ENCODE measurements around the gene HOOK1.
"Not testable (repeated sequence)": the region's sequence is repeated elsewhere in the genome, so short reads cannot be mapped to it uniquely, and the experiment has no call there.

HOOK1 gene

DNA sequence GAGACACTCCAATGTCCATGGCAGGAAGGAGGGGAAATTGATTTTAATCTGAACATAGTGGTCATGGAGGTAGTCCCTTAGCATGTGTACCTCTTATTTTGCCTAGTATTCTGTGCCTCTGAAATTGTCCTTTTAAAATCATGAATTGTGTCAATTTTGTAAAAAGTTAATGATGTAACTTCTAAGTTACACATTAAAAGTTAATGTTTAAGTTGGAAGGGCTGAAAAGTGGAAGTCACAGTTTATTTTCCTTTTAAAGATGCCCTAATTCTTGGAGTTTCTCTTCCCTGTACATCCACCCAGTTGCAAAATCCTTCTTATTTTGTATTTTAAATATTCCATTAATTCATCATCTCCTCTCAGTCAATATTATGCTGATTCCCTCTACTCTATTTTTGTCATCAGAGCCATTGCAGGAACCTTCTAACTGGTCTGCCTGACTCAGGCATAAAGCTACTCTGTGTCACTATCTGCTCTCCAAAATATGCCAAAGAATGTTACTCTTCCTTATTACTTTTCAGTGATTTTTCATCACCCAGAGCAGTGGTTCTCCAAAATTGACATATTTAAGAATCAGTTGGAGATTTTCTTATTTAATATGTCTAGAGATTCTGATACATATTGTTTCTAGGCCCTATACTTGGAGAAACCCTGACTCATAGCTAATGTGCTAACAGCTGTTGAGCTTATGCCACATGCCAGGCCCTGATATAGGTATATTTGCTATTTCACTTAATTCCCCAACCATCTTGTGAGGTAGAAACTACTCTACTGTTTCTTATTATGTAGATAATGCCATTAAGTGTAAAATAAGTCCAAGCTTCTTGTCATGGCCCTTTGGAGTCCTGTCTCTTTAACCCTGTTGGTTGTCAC, 5.1 kb downstream of the HOOK1 start:
- no peak for DNase-seq (ENCODE audit: low read depth in 2 of 2)

DNA sequence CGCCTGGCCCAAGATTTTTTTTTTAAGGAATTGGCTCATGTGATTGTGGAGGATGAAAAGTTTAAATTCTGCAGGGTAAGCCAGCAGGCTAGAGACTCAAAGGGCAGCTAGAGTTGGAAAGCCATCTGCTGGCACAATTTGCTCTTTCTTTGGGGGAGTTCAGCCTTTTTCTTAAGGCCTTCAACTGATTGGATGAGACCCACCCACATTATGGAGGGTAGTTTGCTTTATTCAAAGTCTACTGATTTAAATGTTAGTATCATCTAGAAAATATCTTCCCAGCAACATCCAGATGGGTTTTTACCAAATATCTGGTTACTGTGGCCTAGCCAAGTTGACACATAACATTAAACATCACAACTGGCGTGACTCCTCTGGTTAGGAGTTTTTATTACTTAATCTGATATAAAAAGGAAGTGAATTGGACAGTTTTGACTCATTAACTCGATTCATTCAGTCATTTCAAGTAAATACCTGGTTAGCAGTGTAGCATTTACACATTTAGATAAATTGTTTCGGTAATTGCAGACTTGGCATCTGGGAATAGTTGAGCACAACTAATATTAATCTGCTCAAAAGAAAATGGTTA, 12.4 kb downstream of the HOOK1 start:
- no peak for DNase-seq (ENCODE audit: low read depth in 2 of 2)

DNA sequence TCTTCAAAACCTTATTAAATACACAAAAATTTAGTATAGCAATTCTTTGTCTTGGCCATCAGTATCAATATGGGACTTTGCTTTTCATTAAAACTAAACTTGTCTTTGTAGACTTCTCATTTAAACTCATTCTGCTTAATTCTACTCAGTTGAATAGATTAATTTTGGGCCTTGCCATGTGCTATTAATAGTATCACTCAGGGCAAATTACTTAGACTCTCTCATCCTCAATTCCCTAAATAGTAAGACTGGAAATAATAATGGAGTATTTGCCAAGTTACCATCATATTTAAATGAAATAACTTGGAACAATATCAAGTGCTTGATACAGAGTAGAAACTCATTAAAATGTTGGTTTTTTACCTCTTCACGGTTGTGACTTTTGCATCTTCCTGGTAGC, 13.4 kb downstream of the HOOK1 start:
- DNase-seq (ENCODE audit: low read depth in 2 of 2): no peak

- no peak for DNase-seq (ENCODE audit: low read depth in 2 of 2)
Observed at GRCh38 chr1:59831529-59831928, 16.8 kb downstream of the HOOK1 start.

DNA sequence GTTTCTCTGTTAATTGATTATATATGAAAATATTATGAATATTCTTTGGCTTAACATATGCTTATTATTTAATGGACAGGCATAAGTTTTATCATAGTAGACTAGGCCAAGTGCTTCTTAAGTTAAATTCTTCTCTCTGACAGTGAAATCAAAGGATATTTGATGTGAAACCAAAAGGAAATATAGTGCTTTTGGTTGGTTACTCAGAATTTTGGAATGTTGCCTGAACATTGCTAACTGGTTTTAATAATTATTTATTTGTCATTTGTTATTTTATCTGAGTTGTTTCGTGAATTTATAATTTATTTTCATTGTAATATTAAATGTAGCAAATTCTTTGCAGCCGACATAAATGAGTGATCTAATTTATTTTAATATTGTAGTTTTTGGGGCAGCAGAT, 18.3 kb downstream of the HOOK1 start:
- DNase-seq (ENCODE audit: low read depth in 2 of 2): no peak

- DNase-seq (ENCODE audit: low read depth in 2 of 2): no peak
Observed at GRCh38 chr1:59833991-59834390, 19.2 kb downstream of the HOOK1 start.

GRCh38 chr1:59837857-59838256, 23.1 kb downstream of the HOOK1 start:
- DNase-seq (ENCODE audit: low read depth in 2 of 2): not testable (repeated sequence)

DNA sequence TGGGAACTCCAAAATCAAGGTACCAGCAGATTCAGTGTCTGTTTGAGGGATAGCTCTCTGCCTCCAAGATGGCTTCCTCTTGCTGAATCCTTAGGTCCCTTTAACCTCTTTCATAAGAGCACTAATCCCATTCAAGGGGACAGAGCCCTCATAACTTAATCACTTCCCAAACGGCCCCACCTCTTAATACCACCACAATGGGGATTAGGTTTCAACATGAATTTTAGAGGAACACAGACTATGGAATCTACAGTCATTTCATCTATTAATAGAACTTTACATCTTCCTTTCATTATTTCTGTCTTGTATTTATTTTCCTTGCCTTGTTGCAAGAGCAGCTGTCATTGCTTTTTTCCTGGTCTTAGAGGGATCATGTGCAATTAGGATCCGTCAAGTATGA, 30.3 kb downstream of the HOOK1 start:
- DNase-seq (ENCODE audit: low read depth in 2 of 2): no peak

- no peak for DNase-seq (ENCODE audit: low read depth in 2 of 2)
Observed at GRCh38 chr1:59846209-59846894, 31.6 kb downstream of the HOOK1 start.

DNA sequence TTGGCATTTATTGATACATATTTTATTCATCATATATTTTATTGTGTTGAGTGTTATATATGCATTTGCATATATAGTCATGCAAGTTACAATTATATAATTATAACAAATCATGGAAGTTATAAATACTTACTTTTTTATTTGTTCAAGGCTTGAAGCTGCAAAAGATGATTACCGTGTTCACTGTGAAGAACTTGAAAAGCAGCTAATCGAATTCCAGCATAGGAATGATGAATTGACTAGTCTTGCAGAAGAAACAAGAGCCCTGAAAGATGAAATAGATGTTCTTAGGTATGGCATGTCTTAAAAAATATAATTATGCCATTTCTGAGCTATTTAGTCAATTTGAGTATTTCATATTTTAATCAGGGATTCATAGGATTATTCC, 32.1 kb downstream of the HOOK1 start:
- no peak for DNase-seq (ENCODE audit: low read depth in 2 of 2)

DNA sequence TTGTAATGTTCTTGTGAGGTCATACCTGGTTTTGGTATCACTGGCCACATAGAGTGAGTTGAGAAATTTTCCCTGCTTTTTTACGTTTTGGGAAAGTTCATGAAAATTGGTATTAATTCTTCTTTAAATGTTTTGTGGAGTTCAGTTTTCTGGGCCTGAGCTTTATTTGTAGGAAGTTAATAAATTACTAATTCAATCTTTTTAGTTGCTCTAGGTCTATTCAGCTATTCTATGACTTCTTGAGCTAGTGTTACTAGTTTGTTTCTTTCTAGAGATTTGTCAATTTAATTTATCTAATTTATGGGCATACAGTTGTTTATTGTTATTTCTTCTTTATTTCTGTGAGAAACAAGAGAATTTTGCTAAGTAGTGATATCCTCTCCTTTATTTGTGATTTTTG, 37.4 kb downstream of the HOOK1 start:
- DNase-seq (ENCODE audit: low read depth in 2 of 2): no peak

DNA sequence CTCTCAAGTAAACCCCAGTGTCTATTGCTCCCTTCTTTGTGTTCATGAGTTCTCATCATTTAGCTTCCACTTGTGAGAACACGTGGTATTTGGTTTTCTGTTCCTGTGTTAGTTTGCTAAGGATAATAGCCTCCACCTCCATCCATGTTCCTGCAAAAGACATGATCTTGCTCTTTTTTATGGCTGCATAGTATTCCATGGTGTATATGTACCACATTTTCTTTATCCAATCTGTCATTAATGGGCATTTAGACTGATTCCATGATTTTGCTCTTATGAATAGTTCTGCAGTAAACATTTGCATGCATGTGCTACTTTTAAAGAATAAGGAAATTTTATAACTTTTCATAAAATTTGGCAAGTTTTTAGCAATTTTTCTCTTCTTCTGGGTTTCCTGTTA, 40.5 kb downstream of the HOOK1 start:
- not testable (repeated sequence) for DNase-seq (ENCODE audit: low read depth in 2 of 2)

- DNase-seq (ENCODE audit: low read depth in 2 of 2): no peak
Observed at GRCh38 chr1:59856725-59857338, 42.1 kb downstream of the HOOK1 start.

DNA sequence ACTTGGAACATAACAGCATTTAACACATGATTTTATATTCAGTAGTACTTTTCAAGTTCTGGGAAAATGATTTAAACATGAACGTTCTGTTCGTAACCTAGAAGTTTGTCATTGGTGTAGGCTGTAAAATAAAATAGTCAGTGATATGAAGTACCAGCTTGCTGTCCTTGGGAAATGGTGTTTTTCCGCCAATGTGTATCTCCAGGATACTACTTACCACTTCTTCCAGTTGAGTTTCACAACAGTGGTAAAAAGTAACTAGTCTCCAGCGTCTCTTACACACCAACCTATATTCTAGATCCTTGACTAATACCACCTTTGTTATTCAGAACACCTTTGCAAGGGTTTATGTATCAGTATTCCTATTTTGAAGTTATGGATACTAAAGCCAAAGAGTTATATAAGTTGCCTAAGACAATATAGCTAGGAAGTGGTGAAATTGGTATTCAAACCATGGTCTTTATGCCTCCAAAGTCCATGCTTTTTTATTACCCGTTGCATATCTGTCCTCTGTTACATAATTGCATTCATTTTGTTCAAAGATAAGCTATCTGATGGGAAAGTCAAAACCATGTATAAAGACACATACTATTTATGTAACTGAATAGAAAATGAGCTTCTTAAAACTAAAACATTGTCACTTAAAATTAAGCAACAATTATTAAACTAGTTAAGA, 43.1 kb downstream of the HOOK1 start:
- DNase-seq (ENCODE audit: low read depth in 2 of 2): no peak

DNA sequence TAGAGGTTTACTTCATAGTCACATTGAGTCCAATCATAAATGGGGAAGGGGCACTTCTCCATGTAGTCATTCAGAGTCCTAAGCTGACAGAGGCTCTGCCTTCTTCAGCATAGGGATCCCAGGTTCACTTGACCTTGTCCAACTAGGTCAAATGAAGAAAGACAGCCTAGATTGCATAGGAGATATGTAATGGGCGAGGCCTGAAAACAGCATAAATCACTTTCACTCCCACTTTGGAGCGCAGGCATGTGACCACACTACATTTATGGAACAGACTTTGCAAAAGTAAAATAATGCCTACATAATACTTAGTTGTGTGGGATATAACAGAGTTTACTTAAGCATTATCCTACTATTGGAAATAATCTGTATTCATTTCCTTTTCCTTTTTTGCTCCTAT, 51.7 kb downstream of the HOOK1 start:
- no peak for DNase-seq (ENCODE audit: low read depth in 2 of 2)

DNA sequence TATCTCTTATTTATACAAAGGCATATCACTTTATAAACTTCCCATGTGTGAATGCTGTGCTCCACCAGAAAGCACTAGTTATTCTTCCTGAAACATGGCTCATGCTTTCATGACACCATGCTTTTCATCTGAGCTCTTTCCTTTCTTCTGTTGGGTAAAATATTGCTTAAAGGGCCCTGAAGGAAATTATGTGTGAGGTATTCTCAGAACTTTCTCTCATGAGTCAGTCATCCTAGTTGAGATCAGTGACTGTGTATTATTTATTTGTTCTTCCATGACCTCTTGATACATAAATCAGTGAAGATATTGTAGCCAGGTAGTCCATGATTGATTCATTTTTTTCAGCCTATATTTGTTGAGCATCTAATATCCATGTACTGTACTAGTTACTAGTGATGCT, 57.0 kb downstream of the HOOK1 start:
- no peak for DNase-seq (ENCODE audit: low read depth in 2 of 2)

DNA sequence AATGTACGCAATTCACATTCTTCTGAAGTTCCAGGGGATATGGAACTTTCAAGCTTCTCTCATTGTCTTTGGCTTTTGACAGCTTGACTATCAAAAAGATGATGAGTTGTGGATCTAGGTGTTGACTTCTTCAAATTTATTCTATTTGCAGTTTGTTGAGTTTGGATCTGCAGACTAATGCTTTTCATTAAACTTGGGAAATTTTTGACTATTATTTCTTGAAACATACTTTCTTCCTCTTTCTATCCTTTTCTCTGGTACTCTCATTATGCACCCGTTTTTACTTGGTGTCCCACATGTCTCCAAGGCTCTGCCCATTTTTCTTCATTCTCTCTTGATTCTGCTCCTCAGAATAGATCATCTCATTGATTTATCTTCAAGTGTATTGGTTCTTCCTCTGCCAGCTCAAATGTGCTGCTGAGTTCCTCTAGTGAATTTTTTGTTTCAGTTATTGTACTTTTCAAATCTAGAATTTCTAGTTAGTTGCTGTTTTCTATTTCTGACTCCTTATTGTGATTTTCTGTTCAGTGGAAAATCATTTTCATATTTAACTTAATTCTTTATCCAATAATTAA, 62.4 kb downstream of the HOOK1 start:
- DNase-seq (ENCODE audit: low read depth in 2 of 2): no peak

DNA sequence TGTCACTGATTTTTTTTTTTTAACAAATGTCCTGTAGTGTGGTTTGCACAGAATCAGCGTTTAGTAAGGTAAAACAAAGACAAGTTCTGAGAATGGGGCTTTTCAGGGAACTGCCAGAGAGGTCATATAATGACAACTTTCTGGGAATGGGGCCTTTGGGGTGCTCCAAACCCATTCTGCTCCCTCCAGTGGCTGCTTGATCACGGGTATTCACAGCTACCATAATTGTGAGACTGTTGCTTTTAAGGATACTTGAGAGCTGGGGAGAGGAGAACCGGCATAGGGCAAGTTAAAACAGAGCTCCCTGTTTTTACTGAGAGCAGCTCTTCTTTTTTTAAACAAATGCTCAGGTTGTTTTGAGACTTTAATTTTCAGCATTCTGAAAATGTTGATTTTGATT, 63.6 kb downstream of the HOOK1 start:
- no peak for DNase-seq (ENCODE audit: low read depth in 2 of 2)

DNA sequence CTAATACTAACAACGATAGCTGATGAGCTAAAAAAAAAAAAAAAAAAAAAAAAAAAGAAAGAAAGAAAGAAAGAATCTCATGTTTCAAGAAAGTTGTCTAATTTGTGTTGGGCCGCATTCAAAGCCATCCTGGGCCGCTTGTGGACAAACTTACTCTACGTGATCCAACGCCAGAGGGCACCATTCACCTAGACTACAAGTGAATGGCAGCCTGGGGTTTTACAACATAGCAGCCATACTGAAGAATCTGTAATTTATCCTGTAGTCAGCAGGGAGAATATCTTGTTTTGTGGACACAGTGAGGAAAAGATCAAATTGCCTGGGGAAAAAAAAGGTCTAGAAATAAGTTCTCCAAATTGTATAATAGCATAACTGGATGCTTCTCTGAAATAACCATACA, 64.8 kb downstream of the HOOK1 start:
- peak; percentile 6 to 32 for DNase-seq (ENCODE audit: low read depth in 2 of 2)

DNA sequence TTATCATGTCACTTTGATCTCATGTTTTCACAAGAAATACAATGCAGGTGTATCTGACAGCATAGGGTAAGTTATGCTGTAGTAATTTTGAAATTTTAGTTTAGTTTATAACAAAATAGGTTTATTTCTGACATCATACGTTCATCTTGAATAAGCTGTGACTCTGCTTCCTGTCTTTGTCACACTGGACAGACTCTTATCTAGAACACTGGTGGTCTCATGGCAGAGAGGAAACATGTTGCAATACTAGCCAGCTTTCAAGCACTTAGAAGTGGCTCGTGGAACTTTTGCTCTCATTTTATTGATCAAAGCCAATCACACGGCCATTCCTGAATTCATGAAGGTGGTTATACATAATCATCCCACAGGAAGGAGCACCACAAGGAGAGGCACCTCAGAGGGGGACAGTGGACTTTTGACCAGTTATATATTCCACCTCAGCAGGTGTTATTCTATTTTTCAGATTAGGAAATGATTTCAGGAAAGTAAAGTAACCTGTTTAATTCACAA, 65.3 kb downstream of the HOOK1 start:
- DNase-seq (ENCODE audit: low read depth in 2 of 2): no peak

- no peak for DNase-seq (ENCODE audit: low read depth in 2 of 2)
Observed at GRCh38 chr1:59880735-59881134, 66.0 kb downstream of the HOOK1 start.

All from stimulated activated CD4-positive, alpha-beta T cell treated with anti-CD3 and anti-CD28 coated beads, Interleukin-15, amount 100 ng/mL, for 48 hours (primary cell).